Memory B cell (primary cell): ENCODE data around the gene ST6GALNAC5.

Experiments
- ATAC-seq: fragments of 150-1000 bp; cut with Tn5 transposase; 2 replicates; pipeline ENCODE4 v1.10.0; 2021; ENCODE audit warnings: low read depth, mild to moderate bottlenecking, moderate library complexity
- DNase-seq, 2 donors: peaks; one replicate each; pipeline ENCODE4 v3.0.0; 2022; ENCODE audit warnings: low spot score in 2 of 2
- H3K27ac Mint-ChIP-seq: one replicate; pipeline ENCODE4 v1.8.0; 2022; ENCODE audit warnings: mild to moderate bottlenecking, moderate library complexity, mixed read lengths
- H3K27me3 Mint-ChIP-seq: one replicate; pipeline ENCODE4 v1.8.0; 2022; ENCODE audit warnings: mixed read lengths
- H3K36me3 Mint-ChIP-seq: one replicate; pipeline ENCODE4 v1.8.0; 2022; ENCODE audit warnings: mild to moderate bottlenecking, mixed read lengths
- H3K4me1 Mint-ChIP-seq: one replicate; pipeline ENCODE4 v1.8.0; 2022; ENCODE audit warnings: mixed read lengths
- H3K4me3 Mint-ChIP-seq: one replicate; pipeline ENCODE4 v1.8.0; 2022; ENCODE audit warnings: mild to moderate bottlenecking, moderate library complexity, mixed read lengths
- H3K9me3 Mint-ChIP-seq: one replicate; pipeline ENCODE4 v1.8.0; 2022; ENCODE audit warnings: mixed read lengths

Gene ST6GALNAC5

GRCh38 chr1:77081834-77082233 is 214.6 kb downstream of the ST6GALNAC5 start:
- H3K9me3 Mint-ChIP-seq, result no peaks in the 10 kb centered on the region
- H3K27me3 Mint-ChIP-seq, result peaks cover 1% of the 10 kb centered on the region
- H3K27ac Mint-ChIP-seq, result no peak overlapping the region
- peaks cover 3% of the 10 kb centered on the region for H3K4me1 Mint-ChIP-seq
- ATAC-seq (no peak), DNase-seq (no peak)
- H3K4me3 Mint-ChIP-seq, result no peak overlapping the region
- peaks cover 4% of the 10 kb centered on the region for H3K36me3 Mint-ChIP-seq

- Mint-ChIP-seq H3K9me3 (no peaks in the 10 kb centered on the region), H3K27me3 (no peaks in the 10 kb centered on the region), H3K27ac (no peak overlapping the region), H3K4me3 (no peak overlapping the region), H3K36me3 (peaks cover 6% of the 10 kb centered on the region), H3K4me1 (no peaks in the 10 kb centered on the region)
- DNase-seq, result no peak
- no peak for ATAC-seq
Measured at GRCh38 chr1:77084457-77084856, 217.2 kb downstream of the ST6GALNAC5 start.

GRCh38 chr1:77085109-77085508 is 217.8 kb downstream of the ST6GALNAC5 start:
- no peak overlapping the region for H3K4me3 Mint-ChIP-seq
- H3K36me3 Mint-ChIP-seq, result peaks cover 6% of the 10 kb centered on the region
- no peak overlapping the region for H3K27ac Mint-ChIP-seq
- no peaks in the 10 kb centered on the region for H3K27me3 Mint-ChIP-seq
- no peak for DNase-seq
- no peak for ATAC-seq
- H3K9me3 Mint-ChIP-seq, result no peaks in the 10 kb centered on the region
- no peaks in the 10 kb centered on the region for H3K4me1 Mint-ChIP-seq

GRCh38 chr1:77089756-77090155 is 222.5 kb downstream of the ST6GALNAC5 start:
- Mint-ChIP-seq H3K4me1 (no peaks in the 10 kb centered on the region), H3K27me3 (no peaks in the 10 kb centered on the region), H3K9me3 (no peaks in the 10 kb centered on the region), H3K36me3 (peaks cover 7% of the 10 kb centered on the region), H3K4me3 (no peak overlapping the region), H3K27ac (no peak overlapping the region)
- ATAC-seq, result no peak
- no peak for DNase-seq

GRCh38 chr1:77095236-77095635 is 228.0 kb downstream of the ST6GALNAC5 start:
- ATAC-seq, result no peak
- no peaks in the 10 kb centered on the region for H3K4me1 Mint-ChIP-seq
- H3K27me3 Mint-ChIP-seq, result no peaks in the 10 kb centered on the region

GRCh38 chr1:77096496-77097255 is 229.4 kb downstream of the ST6GALNAC5 start:
- no peak for ATAC-seq
- H3K4me1 Mint-ChIP-seq, result no peaks in the 10 kb centered on the region
- H3K36me3 Mint-ChIP-seq, result peaks cover 7% of the 10 kb centered on the region
- no peaks in the 10 kb centered on the region for H3K9me3 Mint-ChIP-seq
- H3K4me3 Mint-ChIP-seq, result no peak overlapping the region
- DNase-seq, result no peak
- H3K27me3 Mint-ChIP-seq, result no peaks in the 10 kb centered on the region
- no peak overlapping the region for H3K27ac Mint-ChIP-seq

More at GRCh38 chr1:77095236-77095635, 228.0 kb downstream of the ST6GALNAC5 start:
- no peak overlapping the region for H3K4me3 Mint-ChIP-seq
- H3K36me3 Mint-ChIP-seq, result peaks cover 7% of the 10 kb centered on the region
- no peak overlapping the region for H3K27ac Mint-ChIP-seq
- DNase-seq, result no peak
- H3K9me3 Mint-ChIP-seq, result no peaks in the 10 kb centered on the region

GRCh38 chr1:77100875-77101274 is 233.6 kb downstream of the ST6GALNAC5 start:
- no peak overlapping the region for H3K27ac Mint-ChIP-seq
- no peaks in the 10 kb centered on the region for H3K4me1 Mint-ChIP-seq
- H3K27me3 Mint-ChIP-seq, result no peaks in the 10 kb centered on the region
- peaks cover 6% of the 10 kb centered on the region for H3K36me3 Mint-ChIP-seq
- H3K4me3 Mint-ChIP-seq, result no peak overlapping the region
- H3K9me3 Mint-ChIP-seq, result no peaks in the 10 kb centered on the region
- no peak for DNase-seq
- no peak for ATAC-seq

GRCh38 chr1:77103486-77103885 is 236.2 kb downstream of the ST6GALNAC5 start:
- Mint-ChIP-seq H3K36me3 (peaks cover 3% of the 10 kb centered on the region), H3K9me3 (no peaks in the 10 kb centered on the region), H3K27ac (no peak overlapping the region), H3K27me3 (no peaks in the 10 kb centered on the region), H3K4me3 (no peak overlapping the region), H3K4me1 (no peaks in the 10 kb centered on the region)
- ATAC-seq, result no peak
- no peak for DNase-seq

- Mint-ChIP-seq H3K4me3 (no peak overlapping the region), H3K36me3 (peaks cover 10% of the 10 kb centered on the region), H3K4me1 (no peaks in the 10 kb centered on the region), H3K27ac (no peak overlapping the region), H3K9me3 (no peaks in the 10 kb centered on the region), H3K27me3 (no peaks in the 10 kb centered on the region)
- ATAC-seq, result no peak
- DNase-seq, result no peak
Measured at GRCh38 chr1:77104672-77105071, 237.4 kb downstream of the ST6GALNAC5 start.
